Measurements from ENCODE around the gene ACP7.
"Not testable (repeated sequence)": the region's sequence is repeated elsewhere in the genome, so short reads cannot be mapped to it uniquely, and the experiment has no call there.

Gene ACP7, protein sequence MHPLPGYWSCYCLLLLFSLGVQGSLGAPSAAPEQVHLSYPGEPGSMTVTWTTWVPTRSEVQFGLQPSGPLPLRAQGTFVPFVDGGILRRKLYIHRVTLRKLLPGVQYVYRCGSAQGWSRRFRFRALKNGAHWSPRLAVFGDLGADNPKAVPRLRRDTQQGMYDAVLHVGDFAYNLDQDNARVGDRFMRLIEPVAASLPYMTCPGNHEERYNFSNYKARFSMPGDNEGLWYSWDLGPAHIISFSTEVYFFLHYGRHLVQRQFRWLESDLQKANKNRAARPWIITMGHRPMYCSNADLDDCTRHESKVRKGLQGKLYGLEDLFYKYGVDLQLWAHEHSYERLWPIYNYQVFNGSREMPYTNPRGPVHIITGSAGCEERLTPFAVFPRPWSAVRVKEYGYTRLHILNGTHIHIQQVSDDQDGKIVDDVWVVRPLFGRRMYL

DNA sequence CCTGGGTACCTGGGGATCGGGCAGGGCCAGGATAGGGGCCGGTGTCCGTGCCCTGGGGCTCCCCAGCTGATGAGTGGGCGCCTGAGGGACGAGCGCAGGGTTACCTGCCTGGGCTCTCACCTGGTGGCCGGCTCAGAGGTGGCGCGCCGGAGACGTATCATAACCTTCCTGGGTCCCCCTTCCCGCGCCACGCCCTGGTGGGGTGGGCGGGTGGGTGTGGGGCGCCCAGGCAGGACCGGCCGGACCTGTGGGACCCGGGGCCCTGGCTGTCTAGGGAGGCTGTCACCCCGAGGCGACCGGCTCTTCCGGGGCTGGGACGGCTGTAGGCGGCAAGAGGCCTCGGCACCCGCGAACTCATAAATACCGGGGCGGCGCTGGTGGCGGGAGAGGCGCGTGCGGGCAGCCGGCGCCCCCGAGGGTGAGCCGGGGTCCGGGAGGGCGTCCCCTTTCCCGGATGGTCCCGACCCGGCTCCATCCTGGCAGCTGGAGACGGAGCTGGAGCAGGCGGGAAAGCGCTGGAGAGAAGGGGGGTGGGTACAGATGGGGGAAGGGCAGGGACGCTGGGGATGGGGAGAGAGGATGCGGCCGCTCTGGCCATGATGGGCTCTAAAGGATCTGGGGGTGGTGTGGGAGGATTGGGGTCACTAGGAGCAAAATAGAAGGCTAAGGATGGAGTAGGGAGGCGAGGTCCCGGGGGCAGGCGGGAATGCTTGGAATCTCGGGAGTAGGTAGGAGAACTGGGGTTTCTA lies at the start of gene ACP7:
Gene ACP7, plus strand, starts transcription at position 386 of the 749 bp plus-strand sequence. CDS start 902 bp downstream, outside the sequence.
- DNase-seq = peak; percentile 46

DNA sequence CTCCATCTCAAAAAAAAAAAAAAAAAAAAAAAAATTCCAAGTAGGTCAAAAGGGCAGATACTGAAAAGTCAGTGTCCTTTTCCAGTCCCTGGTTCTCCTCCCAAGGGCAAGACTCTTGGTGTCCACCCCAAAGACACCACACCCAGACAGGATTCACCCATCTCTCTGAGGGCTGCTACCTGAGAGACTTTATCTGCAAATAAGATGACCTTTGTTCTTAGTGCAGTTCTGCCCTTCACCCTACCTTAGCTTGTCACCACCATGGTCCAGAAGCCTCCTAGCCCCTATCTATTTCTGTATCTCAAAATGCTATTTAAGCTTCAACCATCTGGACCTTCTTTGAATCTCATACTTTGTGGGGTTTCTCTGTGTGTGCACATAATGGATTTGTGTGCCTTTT lies 47.6 kb upstream of the ACP7 start:
- DNase-seq = no peak

DNA sequence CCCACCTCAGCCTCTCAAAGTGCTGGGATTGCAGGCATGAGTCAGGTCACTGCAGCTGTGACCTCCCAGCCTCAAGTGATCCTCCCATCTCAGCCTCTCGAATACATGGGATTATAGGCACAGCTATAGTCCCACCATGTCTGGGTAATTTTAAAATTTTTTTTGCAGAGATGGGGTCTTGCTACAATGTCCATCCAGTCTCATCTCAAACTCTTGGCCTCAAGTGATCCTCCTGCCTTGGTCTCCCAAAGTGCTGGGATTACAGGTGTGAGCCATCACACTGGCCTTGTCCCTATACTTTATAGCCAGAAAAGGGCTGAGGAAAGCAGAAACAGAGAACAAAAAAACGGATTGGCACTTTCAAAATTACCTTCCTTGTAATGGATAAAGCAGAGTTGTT lies 47.0 kb upstream of the ACP7 start:
- DNase-seq = no peak

DNA sequence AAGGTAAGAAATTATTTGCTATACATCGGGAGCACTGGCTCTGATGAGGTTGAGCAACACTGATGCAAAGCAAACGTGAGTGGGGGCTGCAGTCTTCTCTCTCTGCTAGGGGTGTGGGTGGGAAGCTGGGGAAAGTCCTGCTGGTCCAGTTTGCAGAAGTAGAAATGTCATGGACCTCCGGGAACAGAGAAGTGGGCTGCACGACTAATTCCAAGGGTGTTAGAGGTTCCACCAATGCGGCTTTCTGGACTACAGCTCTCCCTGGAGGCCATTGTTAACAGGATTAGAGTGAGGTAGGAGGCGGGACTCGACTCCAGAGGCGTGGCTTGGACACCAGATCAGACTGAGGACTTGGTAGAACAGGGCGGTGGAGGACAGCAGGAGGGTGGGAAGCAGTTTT lies 46.1 kb upstream of the ACP7 start:
- no peak for DNase-seq

DNA sequence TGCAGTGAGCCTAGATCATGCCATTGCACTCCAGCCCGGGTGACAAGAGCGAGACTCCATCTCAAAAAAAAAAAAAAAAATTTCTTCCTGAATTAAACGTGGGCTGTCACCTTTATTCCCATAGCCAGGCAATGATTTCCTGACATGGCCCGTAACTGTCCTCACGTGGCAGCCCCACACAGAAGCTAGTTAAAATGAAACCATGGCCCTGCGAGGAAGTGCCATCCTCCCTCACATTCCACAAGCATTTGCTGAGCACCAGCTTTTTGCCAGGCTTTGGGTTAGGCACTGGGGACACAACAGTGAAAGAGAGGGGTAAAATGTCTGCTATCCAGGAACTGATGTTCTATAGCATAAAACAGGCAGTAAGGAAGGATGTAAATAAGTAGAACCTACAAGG lies 38.7 kb upstream of the ACP7 start:
- no peak for DNase-seq

DNA sequence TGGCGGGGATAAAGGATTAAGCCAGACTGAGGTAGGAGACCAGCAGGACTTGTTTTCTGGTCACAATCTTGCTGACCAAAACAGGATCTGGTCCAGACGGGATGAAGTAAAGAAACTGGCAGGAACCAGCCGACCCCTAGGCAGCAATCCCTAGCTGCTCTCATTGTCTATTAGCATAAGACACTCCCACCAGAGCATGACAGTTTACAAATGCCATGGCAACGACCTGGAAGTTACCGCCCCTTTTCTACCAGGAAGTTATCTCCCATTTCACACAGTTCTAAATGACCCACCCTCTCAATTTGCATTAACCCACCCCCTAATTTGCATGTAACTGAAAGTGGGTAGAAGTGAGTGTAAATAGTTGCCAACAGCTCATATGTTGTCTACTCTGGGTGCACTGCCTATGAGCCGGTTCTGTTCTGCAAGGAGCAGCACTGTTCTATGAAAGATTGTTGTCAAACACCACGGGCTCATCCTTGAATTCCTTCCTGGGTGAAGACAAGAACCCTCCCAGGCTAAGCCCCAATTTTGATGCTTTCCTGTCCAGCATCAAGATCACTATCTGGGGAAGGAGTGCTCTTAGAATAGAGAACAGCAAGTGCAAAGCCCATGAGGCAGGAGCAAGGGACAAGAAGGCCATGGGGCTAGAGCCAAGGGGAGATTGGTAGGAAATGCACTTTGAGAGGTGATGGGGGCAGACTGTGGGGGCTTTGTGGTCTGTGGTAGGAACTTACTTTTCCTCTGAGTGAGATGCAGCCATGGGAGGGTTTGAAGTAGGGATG lies 37.9 kb upstream of the ACP7 start:
- no peak for DNase-seq

DNA sequence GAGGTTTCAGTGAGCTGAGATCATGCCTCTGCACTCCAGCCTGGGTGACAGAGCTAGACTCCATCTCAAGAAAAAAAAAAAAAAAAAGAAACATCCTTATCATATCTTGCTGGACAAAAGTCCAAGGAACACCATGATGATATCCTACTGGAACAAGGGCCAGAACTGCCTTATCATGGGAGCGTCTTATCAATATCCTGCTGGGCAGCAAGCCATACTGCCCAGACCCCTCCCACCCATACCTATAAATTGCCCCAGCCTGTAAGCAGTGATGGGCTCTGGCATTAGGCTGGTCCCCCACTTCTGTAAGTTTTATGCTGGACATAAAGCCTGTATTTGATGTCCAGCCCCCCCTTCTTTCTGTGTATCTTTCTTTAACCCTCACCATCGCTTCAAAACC lies 37.1 kb upstream of the ACP7 start:
- DNase-seq = no peak

DNA sequence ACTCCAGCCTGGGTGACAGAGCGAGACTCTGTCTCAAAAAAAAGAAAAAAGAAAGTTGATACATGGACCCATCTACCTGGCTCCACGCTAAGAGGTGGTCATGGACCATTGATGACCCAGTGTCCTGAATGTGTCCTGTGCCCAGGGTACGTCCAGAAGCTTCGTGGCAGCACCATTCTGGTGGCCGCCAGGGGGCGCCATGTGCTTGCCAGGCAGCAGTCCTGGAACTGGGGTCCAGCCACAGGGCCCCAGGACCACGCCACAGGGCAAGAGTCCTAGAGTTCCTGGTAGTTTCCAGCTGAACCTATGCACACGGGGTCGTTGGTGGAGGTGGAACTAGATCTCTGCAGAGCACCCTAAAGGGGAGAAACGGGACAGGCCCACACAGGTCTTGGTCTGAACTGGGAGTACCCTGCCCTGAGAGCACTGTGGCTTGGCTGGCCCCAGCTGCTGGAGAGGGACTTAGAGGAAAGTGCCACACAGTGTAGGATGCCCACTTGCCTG lies 31.9 kb upstream of the ACP7 start:
- peak; percentile 80 for DNase-seq

DNA sequence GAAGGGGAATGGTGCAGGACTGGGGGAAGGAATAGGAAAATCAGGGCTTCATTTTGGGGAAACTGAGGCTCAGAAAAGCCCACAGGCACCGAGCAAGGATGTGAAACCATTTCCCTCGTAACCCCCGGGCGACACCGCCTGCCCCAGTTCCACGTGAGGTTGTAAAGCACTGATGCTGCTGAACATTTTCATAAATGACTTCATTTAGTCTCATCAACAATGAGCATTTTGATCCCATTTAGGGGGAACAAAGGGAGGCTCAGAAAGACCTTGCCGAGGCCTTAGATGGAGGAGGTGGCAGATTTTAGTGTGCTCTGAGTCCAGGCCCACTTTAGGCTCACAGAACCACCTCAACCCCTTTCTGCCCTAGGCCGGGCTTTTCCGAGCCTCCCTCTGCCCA lies 31.3 kb upstream of the ACP7 start:
- DNase-seq = no peak

DNA sequence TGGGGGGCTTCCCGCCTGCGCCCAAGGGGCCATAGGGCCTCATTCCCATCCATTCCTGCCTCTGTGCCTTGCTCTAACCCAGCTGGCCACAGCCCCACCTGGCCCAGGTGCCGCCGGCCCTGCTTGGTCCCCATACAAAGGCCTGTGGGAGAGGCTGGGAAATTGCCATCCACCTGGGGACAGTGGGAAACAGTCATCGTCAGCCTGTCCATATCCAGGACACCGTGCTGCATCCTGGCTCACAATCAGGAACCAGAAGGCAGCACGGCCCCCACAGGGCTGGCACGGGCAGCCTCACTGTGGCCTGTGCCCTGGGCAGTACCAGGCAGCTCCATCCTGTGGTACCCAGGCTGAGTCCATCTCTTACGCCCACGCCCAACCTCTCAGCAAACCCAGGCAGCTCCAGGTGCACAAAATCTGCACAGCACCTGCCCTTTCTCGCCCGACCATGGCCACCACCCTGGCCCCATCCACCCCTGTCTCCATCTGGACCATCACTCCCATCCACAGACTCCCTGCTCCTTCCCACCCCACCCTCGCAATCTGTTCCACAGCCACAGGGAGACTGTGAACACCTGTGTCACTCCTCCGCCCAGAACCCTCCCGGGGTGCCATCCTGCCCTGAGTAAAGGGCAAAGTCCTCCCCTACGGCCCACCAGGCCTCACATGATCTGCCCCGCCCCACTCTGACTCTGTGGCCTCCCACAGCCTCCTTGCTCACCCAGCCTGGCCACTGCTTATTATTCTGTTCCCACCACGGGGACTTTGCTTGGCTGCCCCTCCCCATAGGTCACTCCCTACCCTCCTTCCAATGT lies 30.7 kb upstream of the ACP7 start:
- DNase-seq = no peak

DNA sequence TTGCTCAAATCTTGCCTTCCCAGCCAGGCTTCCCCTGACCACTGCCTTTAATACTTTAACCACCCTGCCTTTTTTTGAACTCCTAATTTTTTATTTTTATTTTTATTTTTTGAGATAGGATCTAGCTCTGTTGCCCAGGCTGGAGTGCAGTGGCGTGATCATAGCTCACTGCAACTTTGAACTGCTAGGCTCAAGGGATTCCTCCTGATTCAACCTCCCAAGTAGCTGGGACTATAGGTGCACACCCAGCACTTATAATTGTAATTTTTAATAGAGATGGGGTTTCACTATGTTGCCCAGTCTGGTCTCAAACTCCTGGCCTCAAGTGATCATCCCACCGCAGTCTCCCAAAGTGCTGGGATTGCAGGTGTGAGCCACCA lies 30.1 kb upstream of the ACP7 start:
- no peak for DNase-seq

DNA sequence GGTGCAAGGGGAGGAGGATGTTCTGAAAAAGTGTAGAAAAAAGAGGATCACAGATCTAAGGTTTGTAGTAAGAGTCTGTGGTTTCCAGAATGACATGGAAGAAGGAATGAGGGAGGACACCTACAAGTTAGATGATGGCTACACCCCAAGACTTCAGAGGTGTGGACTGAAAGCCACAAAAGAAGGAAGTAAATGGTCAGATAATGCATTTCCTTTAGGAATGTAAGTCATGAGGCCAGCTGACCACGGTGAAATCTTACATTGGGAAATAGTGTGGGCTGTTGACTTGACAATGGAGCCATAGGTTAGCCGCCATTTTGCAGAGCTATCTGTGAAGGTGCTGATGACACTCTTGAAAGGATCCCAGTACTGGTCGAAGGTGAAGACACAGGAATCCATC lies 26.6 kb upstream of the ACP7 start:
- no peak for DNase-seq

DNA sequence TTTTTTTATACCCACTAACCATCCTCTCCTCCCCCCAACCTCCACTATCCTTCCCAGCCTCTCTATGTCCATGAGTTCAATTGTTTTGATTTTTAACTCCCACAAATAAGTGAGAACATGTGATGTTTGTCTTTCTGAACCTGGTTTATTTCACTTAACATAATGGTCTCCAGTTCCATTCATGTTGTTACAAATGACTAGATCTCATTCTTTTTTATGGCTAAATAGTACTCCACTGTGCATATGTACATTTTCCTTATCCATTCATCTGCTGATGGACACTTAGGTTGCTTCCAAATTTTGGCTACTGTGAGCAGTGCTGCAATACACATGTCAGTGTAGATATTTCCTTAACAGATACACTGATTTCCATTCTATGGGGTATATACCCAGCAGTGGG lies 24.9 kb upstream of the ACP7 start:
- DNase-seq = no peak

DNA sequence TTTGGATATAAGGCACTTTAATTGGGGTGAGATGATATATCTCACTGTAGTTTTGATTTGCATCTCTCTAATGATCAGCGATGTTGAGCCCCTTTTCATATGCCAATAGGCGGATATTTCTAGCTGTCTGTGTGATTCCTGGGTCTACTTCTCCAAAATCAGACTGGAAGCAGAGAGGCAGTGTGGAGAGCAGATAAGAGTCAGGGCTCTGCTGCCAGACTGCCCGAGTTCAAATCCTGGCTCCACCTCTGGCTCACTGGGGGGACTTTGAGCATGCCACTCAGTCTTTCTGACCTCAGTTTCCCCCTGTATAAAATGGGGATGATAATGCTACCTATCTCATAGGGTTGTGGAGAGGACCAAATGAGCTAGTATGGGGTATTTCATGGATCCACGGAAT lies 24.0 kb upstream of the ACP7 start:
- no peak for DNase-seq

DNA sequence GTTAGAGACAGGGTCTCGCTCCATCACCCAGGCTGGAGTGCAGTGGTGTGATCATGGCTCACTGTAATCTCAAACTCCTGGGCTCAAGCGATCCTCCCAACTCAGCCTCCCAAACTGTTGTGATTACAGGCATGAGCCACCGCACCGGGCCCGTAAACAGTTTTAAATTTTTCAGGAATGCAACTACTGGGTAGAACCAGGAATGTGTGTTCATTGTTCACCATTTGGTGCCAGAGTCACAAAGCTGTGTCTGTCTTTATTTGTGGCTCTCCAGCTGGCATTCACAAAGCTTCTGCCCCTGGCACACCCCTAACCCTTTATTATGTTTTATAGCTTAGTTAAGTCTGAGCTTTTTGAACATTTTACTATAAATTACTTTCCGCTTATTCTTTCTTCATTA lies 19.8 kb upstream of the ACP7 start:
- no peak for DNase-seq

DNA sequence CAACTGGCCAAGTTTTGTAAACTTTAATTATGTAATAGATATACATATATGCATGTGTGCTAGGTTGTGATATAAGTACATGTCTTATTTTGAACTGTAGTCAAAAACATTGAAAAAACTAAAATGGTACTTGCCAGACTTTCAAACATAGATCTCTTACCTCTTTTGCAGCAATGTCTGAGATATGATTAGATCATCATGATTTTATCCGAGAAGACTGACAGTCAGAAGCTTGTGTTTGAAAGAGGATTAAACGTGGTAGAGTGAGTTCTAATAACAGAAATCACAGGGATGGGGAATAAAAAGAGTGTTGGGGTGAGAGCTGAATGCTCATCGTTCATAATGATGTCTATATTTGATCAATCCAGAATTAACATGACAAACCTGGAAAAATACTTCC lies 18.2 kb upstream of the ACP7 start:
- no peak for DNase-seq

DNA sequence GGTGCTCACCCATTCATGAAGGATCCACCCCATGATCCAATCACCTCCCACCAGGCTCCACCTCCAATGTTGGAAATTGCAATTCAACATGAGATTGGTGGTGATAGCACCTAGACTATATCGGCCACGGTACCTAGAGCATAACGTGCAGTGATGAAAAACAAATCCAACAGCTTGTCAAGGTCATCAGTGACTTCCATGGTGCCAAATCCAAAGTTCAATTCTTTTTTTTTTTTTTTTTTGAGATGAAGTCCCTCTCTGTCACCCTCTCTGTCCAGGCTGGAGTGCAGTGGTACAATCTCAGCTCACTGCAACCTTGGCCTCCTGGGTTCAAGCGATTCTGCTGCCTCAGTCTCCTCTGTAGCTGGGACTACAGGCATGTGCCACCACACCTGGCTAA lies 17.1 kb upstream of the ACP7 start:
- no peak for DNase-seq

DNA sequence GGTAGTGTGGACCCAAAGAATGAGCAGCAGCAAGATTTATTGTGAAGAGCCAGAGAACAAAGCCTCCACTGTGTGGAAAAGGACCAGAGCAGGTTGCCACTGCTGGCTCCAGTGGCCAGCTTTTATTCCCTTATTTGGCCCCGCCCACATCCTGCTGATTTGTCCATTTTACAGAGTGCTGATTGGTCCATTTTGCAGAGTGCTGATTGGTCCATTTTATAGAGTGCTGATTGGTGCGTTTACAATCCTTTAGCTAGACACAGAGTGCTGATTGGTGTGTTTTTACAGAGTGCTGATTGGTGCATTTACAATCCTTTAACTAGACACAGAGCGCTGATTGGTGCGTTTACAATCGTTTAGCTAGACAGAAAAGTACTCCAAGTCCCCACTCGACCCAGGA lies 15.9 kb upstream of the ACP7 start:
- DNase-seq = not testable (repeated sequence)

DNA sequence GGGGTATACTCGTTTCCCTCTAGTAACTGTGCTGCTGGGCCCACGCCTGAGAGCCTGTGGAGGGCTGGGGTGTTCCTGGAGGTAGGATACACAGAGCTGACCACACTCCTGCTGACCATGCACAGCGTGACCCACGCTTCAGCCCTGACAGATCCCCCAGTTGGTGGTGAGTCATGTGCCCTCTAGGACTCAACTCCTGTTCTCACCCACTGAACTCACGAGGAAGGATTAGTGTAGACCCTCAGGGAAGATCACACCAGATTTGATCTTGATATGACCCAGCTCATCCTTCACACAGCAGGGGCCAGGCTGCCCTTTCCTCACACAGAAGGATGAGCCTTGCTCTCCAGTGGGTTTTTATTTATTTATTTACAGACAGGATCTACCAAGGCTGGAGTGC lies 13.3 kb upstream of the ACP7 start:
- DNase-seq = no peak

DNA sequence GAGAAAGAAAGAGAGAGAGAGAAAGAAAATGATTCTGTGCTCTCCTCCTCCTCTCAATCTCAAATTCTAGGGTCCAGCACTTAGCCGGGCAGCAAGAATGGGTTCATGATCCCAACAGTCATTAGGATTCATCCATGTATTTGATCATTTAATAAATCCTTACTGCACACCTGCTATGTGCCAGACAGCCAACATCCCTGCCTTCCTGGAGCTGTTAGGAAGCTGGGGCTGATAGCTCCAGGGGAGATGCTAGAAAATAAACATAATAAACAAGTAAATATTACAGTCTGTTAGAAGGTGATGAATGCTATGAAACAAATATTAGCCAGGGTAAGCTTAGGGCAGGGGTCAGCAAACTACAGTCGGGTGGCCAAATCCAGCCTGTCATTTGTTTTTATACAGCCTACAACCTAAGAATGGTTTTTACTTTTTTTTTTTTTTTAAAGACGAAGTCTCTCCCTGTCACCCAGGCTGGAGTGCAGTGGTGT lies 9.9 kb upstream of the ACP7 start:
- DNase-seq = no peak

DNA sequence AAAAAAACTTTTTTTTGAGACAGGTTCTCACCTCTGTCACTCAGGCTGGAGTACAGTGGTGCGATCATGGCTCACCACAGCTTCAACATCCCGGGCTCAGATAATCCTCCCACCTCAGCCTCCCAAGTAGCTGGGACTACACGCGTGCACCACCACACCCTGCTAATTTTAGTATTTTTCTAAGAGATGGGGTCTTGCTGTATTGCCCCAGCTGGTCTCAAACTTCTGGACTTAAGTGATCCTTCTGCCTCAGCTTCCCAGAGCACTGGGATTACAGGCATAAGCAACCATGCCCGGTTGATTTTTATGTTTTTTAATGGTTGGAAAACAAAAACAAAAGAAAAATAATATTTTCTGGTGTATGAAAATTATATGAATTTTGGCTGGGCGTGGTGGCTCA lies 9.2 kb upstream of the ACP7 start:
- no peak for DNase-seq

DNA sequence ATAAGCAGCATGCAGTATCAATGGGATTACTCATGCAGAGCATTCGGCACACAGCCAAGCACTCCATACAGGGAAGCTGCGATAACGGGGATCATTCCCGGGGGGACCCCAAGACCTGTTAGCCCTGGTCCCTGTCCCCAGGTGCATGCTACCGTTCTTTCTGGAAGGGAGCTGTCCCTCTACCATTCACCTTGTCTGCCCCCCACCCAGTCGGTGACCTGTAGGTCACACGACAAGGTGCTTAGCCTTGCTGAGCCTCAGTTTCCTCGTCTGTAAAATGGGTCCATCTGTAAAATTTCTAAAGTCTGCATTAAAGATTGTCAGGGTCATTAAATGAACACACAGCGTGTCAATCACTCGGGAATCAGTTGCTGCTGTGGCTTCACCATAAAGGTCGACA lies 6.8 kb upstream of the ACP7 start:
- no peak for DNase-seq

Data from CD4-positive, alpha-beta T cell treated with Interleukin-6 for 4 hours (primary cell).